Prostate gland (tissue), 2 donors: Measurements from ENCODE around the gene BAIAP2.

Experiments
- POLR2AphosphoS5 ChIP-seq: sonication (generic); formaldehyde crosslinking; IDR thresholded peaks from one replicate; pipeline ENCODE4 v1.6.1; 2017; ENCODE audit warnings: antibody characterized with exemption
- TF ChIP-seq, protein P1 (sequence below), 4 experiments: fragments of 200-600 bp in 2 of 4; fragments of 450-650 bp in 2 of 4; sonication (generic) in 2 of 4; IDR thresholded peaks; 1 replicate in 3 of 4; 2 replicates in 1 of 4; pipeline ENCODE4 v1.5.1; 2016 to 2019; ENCODE audit warnings: antibody characterized with exemption in 4 of 4, mild to moderate bottlenecking in 2 of 4, moderate library complexity in 2 of 4

DNA sequence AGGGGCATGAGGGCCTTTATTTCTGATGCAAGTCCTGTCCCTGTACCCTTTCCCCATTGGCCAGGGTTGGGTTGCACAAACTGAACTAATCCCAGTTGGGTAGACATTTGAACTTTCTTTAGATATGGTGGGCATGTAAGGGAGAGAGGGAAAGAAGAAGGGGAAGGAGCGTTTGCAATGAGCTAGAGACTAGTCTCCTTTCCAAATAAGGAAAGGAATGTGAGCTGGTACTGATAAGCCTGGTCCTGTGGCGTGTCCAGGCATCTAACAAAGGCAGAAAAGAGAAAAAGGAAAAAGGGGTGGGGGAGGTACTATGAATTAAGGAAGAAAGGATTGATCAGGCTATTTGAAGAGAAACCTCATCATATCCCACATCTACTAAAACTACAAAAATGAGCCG lies 23.0 kb upstream of the BAIAP2 start:
- TF ChIP-seq, protein P1, sequence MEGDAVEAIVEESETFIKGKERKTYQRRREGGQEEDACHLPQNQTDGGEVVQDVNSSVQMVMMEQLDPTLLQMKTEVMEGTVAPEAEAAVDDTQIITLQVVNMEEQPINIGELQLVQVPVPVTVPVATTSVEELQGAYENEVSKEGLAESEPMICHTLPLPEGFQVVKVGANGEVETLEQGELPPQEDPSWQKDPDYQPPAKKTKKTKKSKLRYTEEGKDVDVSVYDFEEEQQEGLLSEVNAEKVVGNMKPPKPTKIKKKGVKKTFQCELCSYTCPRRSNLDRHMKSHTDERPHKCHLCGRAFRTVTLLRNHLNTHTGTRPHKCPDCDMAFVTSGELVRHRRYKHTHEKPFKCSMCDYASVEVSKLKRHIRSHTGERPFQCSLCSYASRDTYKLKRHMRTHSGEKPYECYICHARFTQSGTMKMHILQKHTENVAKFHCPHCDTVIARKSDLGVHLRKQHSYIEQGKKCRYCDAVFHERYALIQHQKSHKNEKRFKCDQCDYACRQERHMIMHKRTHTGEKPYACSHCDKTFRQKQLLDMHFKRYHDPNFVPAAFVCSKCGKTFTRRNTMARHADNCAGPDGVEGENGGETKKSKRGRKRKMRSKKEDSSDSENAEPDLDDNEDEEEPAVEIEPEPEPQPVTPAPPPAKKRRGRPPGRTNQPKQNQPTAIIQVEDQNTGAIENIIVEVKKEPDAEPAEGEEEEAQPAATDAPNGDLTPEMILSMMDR (IDR thresholded peaks at IDR 0.05), result no peak
- TF ChIP-seq POLR2AphosphoS5, result no peak
